Measurements from ENCODE around the gene SPTBN1.

- TF ChIP-seq, protein P1, sequence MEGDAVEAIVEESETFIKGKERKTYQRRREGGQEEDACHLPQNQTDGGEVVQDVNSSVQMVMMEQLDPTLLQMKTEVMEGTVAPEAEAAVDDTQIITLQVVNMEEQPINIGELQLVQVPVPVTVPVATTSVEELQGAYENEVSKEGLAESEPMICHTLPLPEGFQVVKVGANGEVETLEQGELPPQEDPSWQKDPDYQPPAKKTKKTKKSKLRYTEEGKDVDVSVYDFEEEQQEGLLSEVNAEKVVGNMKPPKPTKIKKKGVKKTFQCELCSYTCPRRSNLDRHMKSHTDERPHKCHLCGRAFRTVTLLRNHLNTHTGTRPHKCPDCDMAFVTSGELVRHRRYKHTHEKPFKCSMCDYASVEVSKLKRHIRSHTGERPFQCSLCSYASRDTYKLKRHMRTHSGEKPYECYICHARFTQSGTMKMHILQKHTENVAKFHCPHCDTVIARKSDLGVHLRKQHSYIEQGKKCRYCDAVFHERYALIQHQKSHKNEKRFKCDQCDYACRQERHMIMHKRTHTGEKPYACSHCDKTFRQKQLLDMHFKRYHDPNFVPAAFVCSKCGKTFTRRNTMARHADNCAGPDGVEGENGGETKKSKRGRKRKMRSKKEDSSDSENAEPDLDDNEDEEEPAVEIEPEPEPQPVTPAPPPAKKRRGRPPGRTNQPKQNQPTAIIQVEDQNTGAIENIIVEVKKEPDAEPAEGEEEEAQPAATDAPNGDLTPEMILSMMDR (IDR thresholded peaks at IDR 0.05), result no peak
- TF ChIP-seq POLR2A (IDR thresholded peaks at IDR 0.05), result no peak
Measured at GRCh38 chr2:54480025-54480424, 23.9 kb downstream of the SPTBN1 start.

Measured in uterus (tissue), 2 donors.